KMS-11 (cell line): ENCODE results near the gene TSPAN14.

ENCODE experiments used
- H2AFZ ChIP-seq: fragments of 200-600 bp; sonication (generic); 2 replicates; pipeline ENCODE4 v1.6.1; 2016; ENCODE audit warnings: antibody characterized with exemption, mixed run types, low read depth
- H3K27ac ChIP-seq: fragments of 200-600 bp; sonication (generic); 2 replicates; pipeline ENCODE4 v1.6.1; 2016; ENCODE audit warnings: mild to moderate bottlenecking, mixed run types
- H3K27me3 ChIP-seq: fragments of 200-600 bp; sonication (generic); 2 replicates; pipeline ENCODE4 v1.6.1; 2017; ENCODE audit warnings: mild to moderate bottlenecking, low read depth, mixed run types, moderate library complexity; ENCODE audit not compliant: insufficient read depth
- H3K36me3 ChIP-seq: fragments of 200-600 bp; sonication (generic); 2 replicates; pipeline ENCODE4 v1.6.1; 2017; ENCODE audit warnings: mild to moderate bottlenecking, mixed run types; ENCODE audit not compliant: insufficient read depth
- H3K4me1 ChIP-seq: fragments of 200-600 bp; sonication (generic); 2 replicates; pipeline ENCODE4 v1.6.1; 2016; ENCODE audit warnings: mild to moderate bottlenecking, low read depth, mixed run types; ENCODE audit not compliant: poor library complexity, severe bottlenecking
- H3K4me2 ChIP-seq: fragments of 200-600 bp; sonication (generic); 2 replicates; pipeline ENCODE4 v1.7.0; 2016; ENCODE audit warnings: mild to moderate bottlenecking, mixed run types
- H3K4me3 ChIP-seq: fragments of 200-600 bp; sonication (generic); IDR thresholded peaks from 2 replicates; pipeline ENCODE4 v1.6.1; 2017; ENCODE audit warnings: low read depth, low read length, mixed read lengths; ENCODE audit not compliant: insufficient read depth
- H3K79me2 ChIP-seq: fragments of 200-600 bp; sonication (generic); 2 replicates; pipeline ENCODE4 v1.6.1; 2016; ENCODE audit warnings: low read depth, mixed run types; ENCODE audit not compliant: insufficient read depth
- H3K9ac ChIP-seq: fragments of 200-600 bp; sonication (generic); 2 replicates; pipeline ENCODE4 v1.6.1; 2016; ENCODE audit warnings: mild to moderate bottlenecking, mixed run types
- H4K20me1 ChIP-seq: fragments of 200-600 bp; sonication (generic); 2 replicates; pipeline ENCODE4 v1.6.1; 2016; ENCODE audit warnings: mild to moderate bottlenecking, mixed run types; ENCODE audit not compliant: insufficient read depth
- CTCF ChIP-seq: fragments of 200-600 bp; sonication (generic); conservative IDR thresholded peaks from 2 replicates; pipeline ENCODE4 v1.6.1; 2017; ENCODE audit warnings: low read depth, mild to moderate bottlenecking, antibody characterized with exemption, low read length, moderate library complexity, mixed read lengths

TSPAN14 gene

GRCh38 chr10:80488539-80489066 is 34.5 kb downstream of the TSPAN14 start:
- H3K4me3 ChIP-seq = no peak overlapping the region
- no peak overlapping the region for H3K9ac ChIP-seq
- no peaks in the 10 kb centered on the region for H3K36me3 ChIP-seq
- no peaks in the 10 kb centered on the region for H3K79me2 ChIP-seq
- no peak overlapping the region for H3K27ac ChIP-seq
- H2AFZ ChIP-seq = no peak overlapping the region
- no peaks in the 10 kb centered on the region for H4K20me1 ChIP-seq
- no peaks in the 10 kb centered on the region for H3K4me1 ChIP-seq
- TF ChIP-seq CTCF = no peak
- H3K4me2 ChIP-seq = no peak overlapping the region
- no peaks in the 10 kb centered on the region for H3K27me3 ChIP-seq

GRCh38 chr10:80489371-80490112 is 35.4 kb downstream of the TSPAN14 start:
- Histone ChIP-seq H3K36me3 (no peaks in the 10 kb centered on the region), H3K9ac (no peak overlapping the region)

GRCh38 chr10:80491251-80492102 is 37.4 kb downstream of the TSPAN14 start:
- Histone ChIP-seq H3K4me3 (no peak overlapping the region), H3K4me1 (no peaks in the 10 kb centered on the region), H3K4me2 (no peak overlapping the region), H3K9ac (no peak overlapping the region), H4K20me1 (no peaks in the 10 kb centered on the region), H3K36me3 (no peaks in the 10 kb centered on the region), H2AFZ (no peak overlapping the region), H3K27ac (no peak overlapping the region), H3K27me3 (no peaks in the 10 kb centered on the region), H3K79me2 (no peaks in the 10 kb centered on the region)
- no peak for TF ChIP-seq CTCF

More at GRCh38 chr10:80489371-80490112, 35.4 kb downstream of the TSPAN14 start:
- Histone ChIP-seq H2AFZ (no peak overlapping the region), H3K4me2 (no peak overlapping the region), H3K27me3 (no peaks in the 10 kb centered on the region), H3K27ac (no peak overlapping the region), H3K4me3 (no peak overlapping the region), H3K79me2 (no peaks in the 10 kb centered on the region), H3K4me1 (no peaks in the 10 kb centered on the region), H4K20me1 (no peaks in the 10 kb centered on the region)
- no peak for TF ChIP-seq CTCF

GRCh38 chr10:80492848-80493521 is 38.9 kb downstream of the TSPAN14 start:
- TF ChIP-seq CTCF = no peak
- Histone ChIP-seq H3K4me3 (no peak overlapping the region), H3K9ac (no peak overlapping the region), H4K20me1 (no peaks in the 10 kb centered on the region), H3K4me2 (no peak overlapping the region), H3K27ac (no peak overlapping the region), H3K27me3 (no peaks in the 10 kb centered on the region), H2AFZ (no peak overlapping the region), H3K79me2 (no peaks in the 10 kb centered on the region), H3K36me3 (no peaks in the 10 kb centered on the region), H3K4me1 (no peaks in the 10 kb centered on the region)
